GM23338 (cell line): ENCODE results near the gene DCDC1. TPM values are rescaled to one million over a fixed set of nuclear protein-coding genes. Genes with fewer than 3 reads are reported as not detected.

Source experiments
- ATAC-seq: fragments of 200-7000 bp; cut with Tn5 transposase; 3 replicates; pipeline ENCODE4 v1.9.1; 2020
- DNase-seq: peaks from one replicate; pipeline ENCODE4 v3.0.0-alpha.2; 2015; ENCODE audit warnings: low spot score
- H2AFZ ChIP-seq: fragments of 200-600 bp; sonication (generic); 2 replicates; pipeline ENCODE4 v1.8.0; 2016; ENCODE audit warnings: antibody characterized with exemption, mild to moderate bottlenecking, moderate library complexity
- H3F3A ChIP-seq: fragments of 200-600 bp; sonication (generic); replicated peaks from 2 replicates; pipeline ENCODE4 v1.8.0; 2017; ENCODE audit warnings: antibody characterized with exemption, mixed run types, low read depth
- H3K27ac ChIP-seq: fragments of 200-600 bp; sonication (generic); 2 replicates; pipeline ENCODE4 v1.6.1; 2016; ENCODE audit warnings: low read depth
- H3K27me3 ChIP-seq: fragments of 200-600 bp; sonication (generic); 2 replicates; pipeline ENCODE4 v1.8.0; 2016; ENCODE audit warnings: mild to moderate bottlenecking, mixed run types, moderate library complexity; ENCODE audit not compliant: insufficient read depth
- H3K36me3 ChIP-seq: fragments of 200-600 bp; sonication (generic); 2 replicates; pipeline ENCODE4 v1.8.0; 2016; ENCODE audit warnings: mild to moderate bottlenecking; ENCODE audit not compliant: insufficient read depth
- H3K4me1 ChIP-seq: fragments of 200-600 bp; sonication (generic); 2 replicates; pipeline ENCODE4 v1.8.0; 2016; ENCODE audit warnings: mild to moderate bottlenecking, moderate library complexity; ENCODE audit not compliant: insufficient read depth
- H3K4me2 ChIP-seq: fragments of 200-600 bp; sonication (generic); 2 replicates; pipeline ENCODE4 v1.7.1; 2017; ENCODE audit warnings: mixed run types
- H3K4me3 ChIP-seq: fragments of 200-600 bp; sonication (generic); 2 replicates; pipeline ENCODE4 v1.6.1; 2016; ENCODE audit warnings: mixed run types
- H3K79me2 ChIP-seq: fragments of 200-600 bp; sonication (generic); replicated peaks from 2 replicates; pipeline ENCODE4 v1.8.0; 2017; ENCODE audit warnings: mild to moderate bottlenecking; ENCODE audit not compliant: insufficient read depth
- H3K9me2 ChIP-seq: fragments of 200-600 bp; sonication (generic); 2 replicates; pipeline ENCODE4 v1.8.0; 2017; ENCODE audit not compliant: insufficient read depth
- H4K20me1 ChIP-seq: fragments of 200-600 bp; sonication (generic); replicated peaks from 2 replicates; pipeline ENCODE4 v1.8.0; 2017; ENCODE audit warnings: mild to moderate bottlenecking; ENCODE audit not compliant: insufficient read depth
- H3K27ac Mint-ChIP-seq: 2 replicates; pipeline ENCODE4 v1.8.0; 2020; ENCODE audit warnings: inconsistent platforms, mild to moderate bottlenecking, moderate library complexity, mixed read lengths
- H3K27me3 Mint-ChIP-seq: 3 replicates; pipeline ENCODE4 v1.8.0; 2022; ENCODE audit warnings: low read depth, mild to moderate bottlenecking, moderate library complexity, mixed read lengths, inconsistent platforms; ENCODE audit not compliant: insufficient read depth, poor library complexity
- H3K36me3 Mint-ChIP-seq: 3 replicates; pipeline ENCODE4 v1.8.0; 2021; ENCODE audit warnings: low read depth, mild to moderate bottlenecking, inconsistent platforms, moderate library complexity, mixed read lengths
- H3K4me1 Mint-ChIP-seq: 3 replicates; pipeline ENCODE4 v1.8.0; 2020; ENCODE audit warnings: mild to moderate bottlenecking, inconsistent platforms, mixed read lengths
- H3K4me3 Mint-ChIP-seq: 3 replicates; pipeline ENCODE4 v1.8.0; 2021; ENCODE audit warnings: moderate library complexity, mild to moderate bottlenecking, inconsistent platforms, mixed read lengths
- H3K9me3 Mint-ChIP-seq: 3 replicates; pipeline ENCODE4 v1.8.0; 2020; ENCODE audit warnings: moderate library complexity, mild to moderate bottlenecking, inconsistent platforms, mixed read lengths
- EZH2 ChIP-seq: fragments of 200-600 bp; sonication (generic); IDR thresholded peaks from one replicate; pipeline ENCODE4 v1.8.0; 2017; ENCODE audit warnings: antibody characterized with exemption, mild to moderate bottlenecking, low read depth; ENCODE audit not compliant: unreplicated experiment
- EZH2phosphoT487 ChIP-seq: fragments of 200-600 bp; sonication (generic); IDR thresholded peaks from one replicate; pipeline ENCODE4 v1.8.1; 2018; ENCODE audit warnings: antibody characterized with exemption; ENCODE audit not compliant: unreplicated experiment
- JUNB ChIP-seq: IDR thresholded peaks from one replicate; pipeline ENCODE4 v1.6.1; 2016; ENCODE audit warnings: antibody characterized with exemption; ENCODE audit not compliant: unreplicated experiment
- NANOG ChIP-seq: IDR thresholded peaks from 2 replicates; pipeline ENCODE4 v1.6.1; 2016; ENCODE audit warnings: antibody characterized with exemption, borderline replicate concordance
- STAT1 ChIP-seq: IDR thresholded peaks from one replicate; pipeline ENCODE4 v1.6.1; 2016; ENCODE audit warnings: antibody characterized with exemption; ENCODE audit not compliant: unreplicated experiment
- ZNF114 ChIP-seq: fragments of 250-450 bp; sonication (Bioruptor Pico); IDR thresholded peaks from 2 replicates; pipeline ENCODE4 v1.5.0; 2020; ENCODE audit warnings: mild to moderate bottlenecking, moderate library complexity
- ZNF331 ChIP-seq: fragments of 250-450 bp; sonication (Bioruptor Pico); IDR thresholded peaks from 2 replicates; pipeline ENCODE4 v1.5.0; 2020; ENCODE audit warnings: low read depth, mild to moderate bottlenecking, moderate library complexity
- polyA plus RNA-seq: library from polyadenylated mRNA; unstranded; fragments of >200 nt; fragmentation: Nextera tagmentation; extraction: Ambion mirVana; gene quantifications from 2 replicates; pipeline ENCODE4 v1.2.1, GENCODE V29; 2016
- total RNA-seq: library from RNA; depleted of rRNA; stranded (reverse); fragments of >200 nt; shearing (Covaris generic); gene quantifications from 2 replicates; pipeline ENCODE4 v1.2.3, GENCODE V29; 2014
- TF ChIP-seq, protein P1 (sequence below): fragments of 250-450 bp; sonication (Bioruptor Pico); IDR thresholded peaks from 2 replicates; pipeline ENCODE4 v1.5.0; 2020; ENCODE audit warnings: mild to moderate bottlenecking, moderate library complexity
- TF ChIP-seq, protein P2 (sequence below), 2 experiments: fragments of 200-600 bp in 1 of 2; sonication (generic) in 1 of 2; conservative IDR thresholded peaks; 2 replicates each; pipeline versions ENCODE4 v1.5.1 to v1.6.1; 2016 to 2017; ENCODE audit warnings: antibody characterized with exemption in 2 of 2, low read depth in 2 of 2, mild to moderate bottlenecking in 2 of 2, moderate library complexity in 1 of 2

The DCDC1 gene
- total and polyA plus RNA-seq, 2 experiments from 2014 or later = 0.56 to 0.58 TPM

DNA sequence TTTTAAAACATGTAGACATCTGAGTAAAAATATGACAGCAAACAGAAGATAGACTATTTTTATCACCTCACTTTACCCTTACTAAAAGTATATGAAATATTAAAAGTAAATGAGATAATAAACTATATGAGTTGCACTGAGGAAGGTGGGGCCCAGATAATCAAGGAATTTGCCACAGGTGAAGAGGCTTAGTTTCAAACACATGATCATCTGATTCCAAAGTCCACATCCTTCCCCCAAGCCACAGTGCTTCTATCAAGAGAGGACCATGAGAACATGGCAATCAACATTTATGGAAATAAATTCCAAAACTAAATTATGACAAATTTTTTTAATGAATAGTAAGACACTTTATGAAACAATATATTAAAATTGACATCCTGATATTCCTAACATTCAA, 384.0 kb downstream of the DCDC1 start:
- H3K4me2 ChIP-seq = no peak overlapping the region
- no peaks in the 10 kb centered on the region for H3K9me2 ChIP-seq
- H2AFZ ChIP-seq = no peak overlapping the region
- H4K20me1 ChIP-seq = no peaks in the 10 kb centered on the region
- no peaks in the 10 kb centered on the region for H3K27me3 ChIP-seq
- H3K79me2 ChIP-seq = no peaks in the 10 kb centered on the region
- H3K27ac ChIP-seq = no peak overlapping the region
- Mint-ChIP-seq H3K27me3 (no peaks in the 10 kb centered on the region), H3K36me3 (no peaks in the 10 kb centered on the region), H3K4me1 (peaks cover 19% of the 10 kb centered on the region), H3K4me3 (no peak overlapping the region), H3K9me3 (no peaks in the 10 kb centered on the region), H3K27ac (no peak overlapping the region)
- no peaks in the 10 kb centered on the region for H3K36me3 ChIP-seq
- no peak for DNase-seq
- no peaks in the 10 kb centered on the region for H3F3A ChIP-seq
- no peak for ATAC-seq
- TF ChIP-seq ZNF114 (CRISPR knock-in tag) (no peak), NANOG (no peak), EZH2phosphoT487 (no peak), ZNF331 (CRISPR knock-in tag) (no peak), JUNB (no peak), EZH2 (no peak), STAT1 (no peak)
- TF ChIP-seq, protein P1, sequence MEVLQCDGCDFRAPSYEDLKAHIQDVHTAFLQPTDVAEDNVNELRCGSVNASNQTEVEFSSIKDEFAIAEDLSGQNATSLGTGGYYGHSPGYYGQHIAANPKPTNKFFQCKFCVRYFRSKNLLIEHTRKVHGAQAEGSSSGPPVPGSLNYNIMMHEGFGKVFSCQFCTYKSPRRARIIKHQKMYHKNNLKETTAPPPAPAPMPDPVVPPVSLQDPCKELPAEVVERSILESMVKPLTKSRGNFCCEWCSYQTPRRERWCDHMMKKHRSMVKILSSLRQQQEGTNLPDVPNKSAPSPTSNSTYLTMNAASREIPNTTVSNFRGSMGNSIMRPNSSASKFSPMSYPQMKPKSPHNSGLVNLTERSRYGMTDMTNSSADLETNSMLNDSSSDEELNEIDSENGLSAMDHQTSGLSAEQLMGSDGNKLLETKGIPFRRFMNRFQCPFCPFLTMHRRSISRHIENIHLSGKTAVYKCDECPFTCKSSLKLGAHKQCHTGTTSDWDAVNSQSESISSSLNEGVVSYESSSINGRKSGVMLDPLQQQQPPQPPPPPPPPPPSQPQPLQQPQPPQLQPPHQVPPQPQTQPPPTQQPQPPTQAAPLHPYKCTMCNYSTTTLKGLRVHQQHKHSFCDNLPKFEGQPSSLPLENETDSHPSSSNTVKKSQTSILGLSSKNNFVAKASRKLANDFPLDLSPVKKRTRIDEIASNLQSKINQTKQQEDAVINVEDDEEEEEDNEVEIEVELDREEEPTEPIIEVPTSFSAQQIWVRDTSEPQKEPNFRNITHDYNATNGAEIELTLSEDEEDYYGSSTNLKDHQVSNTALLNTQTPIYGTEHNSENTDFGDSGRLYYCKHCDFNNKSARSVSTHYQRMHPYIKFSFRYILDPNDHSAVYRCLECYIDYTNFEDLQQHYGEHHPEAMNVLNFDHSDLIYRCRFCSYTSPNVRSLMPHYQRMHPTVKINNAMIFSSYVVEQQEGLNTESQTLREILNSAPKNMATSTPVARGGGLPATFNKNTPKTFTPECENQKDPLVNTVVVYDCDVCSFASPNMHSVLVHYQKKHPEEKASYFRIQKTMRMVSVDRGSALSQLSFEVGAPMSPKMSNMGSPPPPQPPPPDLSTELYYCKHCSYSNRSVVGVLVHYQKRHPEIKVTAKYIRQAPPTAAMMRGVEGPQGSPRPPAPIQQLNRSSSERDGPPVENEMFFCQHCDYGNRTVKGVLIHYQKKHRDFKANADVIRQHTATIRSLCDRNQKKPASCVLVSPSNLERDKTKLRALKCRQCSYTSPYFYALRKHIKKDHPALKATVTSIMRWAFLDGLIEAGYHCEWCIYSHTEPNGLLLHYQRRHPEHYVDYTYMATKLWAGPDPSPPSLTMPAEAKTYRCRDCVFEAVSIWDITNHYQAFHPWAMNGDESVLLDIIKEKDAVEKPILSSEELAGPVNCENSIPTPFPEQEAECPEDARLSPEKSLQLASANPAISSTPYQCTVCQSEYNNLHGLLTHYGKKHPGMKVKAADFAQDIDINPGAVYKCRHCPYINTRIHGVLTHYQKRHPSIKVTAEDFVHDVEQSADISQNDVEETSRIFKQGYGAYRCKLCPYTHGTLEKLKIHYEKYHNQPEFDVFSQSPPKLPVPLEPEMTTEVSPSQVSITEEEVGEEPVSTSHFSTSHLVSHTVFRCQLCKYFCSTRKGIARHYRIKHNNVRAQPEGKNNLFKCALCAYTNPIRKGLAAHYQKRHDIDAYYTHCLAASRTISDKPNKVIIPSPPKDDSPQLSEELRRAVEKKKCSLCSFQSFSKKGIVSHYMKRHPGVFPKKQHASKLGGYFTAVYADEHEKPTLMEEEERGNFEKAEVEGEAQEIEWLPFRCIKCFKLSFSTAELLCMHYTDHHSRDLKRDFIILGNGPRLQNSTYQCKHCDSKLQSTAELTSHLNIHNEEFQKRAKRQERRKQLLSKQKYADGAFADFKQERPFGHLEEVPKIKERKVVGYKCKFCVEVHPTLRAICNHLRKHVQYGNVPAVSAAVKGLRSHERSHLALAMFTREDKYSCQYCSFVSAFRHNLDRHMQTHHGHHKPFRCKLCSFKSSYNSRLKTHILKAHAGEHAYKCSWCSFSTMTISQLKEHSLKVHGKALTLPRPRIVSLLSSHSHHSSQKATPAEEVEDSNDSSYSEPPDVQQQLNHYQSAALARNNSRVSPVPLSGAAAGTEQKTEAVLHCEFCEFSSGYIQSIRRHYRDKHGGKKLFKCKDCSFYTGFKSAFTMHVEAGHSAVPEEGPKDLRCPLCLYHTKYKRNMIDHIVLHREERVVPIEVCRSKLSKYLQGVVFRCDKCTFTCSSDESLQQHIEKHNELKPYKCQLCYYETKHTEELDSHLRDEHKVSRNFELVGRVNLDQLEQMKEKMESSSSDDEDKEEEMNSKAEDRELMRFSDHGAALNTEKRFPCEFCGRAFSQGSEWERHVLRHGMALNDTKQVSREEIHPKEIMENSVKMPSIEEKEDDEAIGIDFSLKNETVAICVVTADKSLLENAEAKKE (CRISPR knock-in tag) = no peak
- TF ChIP-seq, protein P2, sequence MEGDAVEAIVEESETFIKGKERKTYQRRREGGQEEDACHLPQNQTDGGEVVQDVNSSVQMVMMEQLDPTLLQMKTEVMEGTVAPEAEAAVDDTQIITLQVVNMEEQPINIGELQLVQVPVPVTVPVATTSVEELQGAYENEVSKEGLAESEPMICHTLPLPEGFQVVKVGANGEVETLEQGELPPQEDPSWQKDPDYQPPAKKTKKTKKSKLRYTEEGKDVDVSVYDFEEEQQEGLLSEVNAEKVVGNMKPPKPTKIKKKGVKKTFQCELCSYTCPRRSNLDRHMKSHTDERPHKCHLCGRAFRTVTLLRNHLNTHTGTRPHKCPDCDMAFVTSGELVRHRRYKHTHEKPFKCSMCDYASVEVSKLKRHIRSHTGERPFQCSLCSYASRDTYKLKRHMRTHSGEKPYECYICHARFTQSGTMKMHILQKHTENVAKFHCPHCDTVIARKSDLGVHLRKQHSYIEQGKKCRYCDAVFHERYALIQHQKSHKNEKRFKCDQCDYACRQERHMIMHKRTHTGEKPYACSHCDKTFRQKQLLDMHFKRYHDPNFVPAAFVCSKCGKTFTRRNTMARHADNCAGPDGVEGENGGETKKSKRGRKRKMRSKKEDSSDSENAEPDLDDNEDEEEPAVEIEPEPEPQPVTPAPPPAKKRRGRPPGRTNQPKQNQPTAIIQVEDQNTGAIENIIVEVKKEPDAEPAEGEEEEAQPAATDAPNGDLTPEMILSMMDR (conservative IDR thresholded peaks at IDR 0.05; ENCODE audit: low read depth in 2 of 2) = no peak
- no peaks in the 10 kb centered on the region for H3K4me1 ChIP-seq
- no peak overlapping the region for H3K4me3 ChIP-seq
